Trophoblast cell (in vitro differentiated cells and primary cell): ENCODE results near the gene CNIH1.
"Not testable (repeated sequence)": the region's sequence is repeated elsewhere in the genome, so short reads cannot be mapped to it uniquely, and the experiment has no call there.

Experiments used
- DNase-seq, 2 donors: peaks; one replicate each; pipeline ENCODE4 v3.0.0-alpha.2; 2016
- H2AFZ ChIP-seq: 2 replicates; pipeline ENCODE4 v1.6.1; 2013; ENCODE audit warnings: low read length, moderate library complexity, mild to moderate bottlenecking; ENCODE audit not compliant: insufficient read depth, poor library complexity
- H2AK5ac ChIP-seq: 2 replicates; pipeline ENCODE4 v1.6.1; 2013; ENCODE audit warnings: mild to moderate bottlenecking, low read length
- H2BK120ac ChIP-seq: 2 replicates; pipeline ENCODE4 v1.6.1; 2013; ENCODE audit warnings: low read length, mild to moderate bottlenecking, moderate library complexity; ENCODE audit not compliant: insufficient read depth, poor library complexity
- H2BK12ac ChIP-seq: 2 replicates; pipeline ENCODE4 v1.6.1; 2013; ENCODE audit warnings: mild to moderate bottlenecking, low read length, moderate library complexity
- H2BK5ac ChIP-seq: 2 replicates; pipeline ENCODE4 v1.6.1; 2013; ENCODE audit warnings: low read length, low read depth, moderate library complexity, mild to moderate bottlenecking; ENCODE audit not compliant: poor library complexity
- H3K14ac ChIP-seq: 2 replicates; pipeline ENCODE4 v1.6.1; 2013; ENCODE audit warnings: mild to moderate bottlenecking, low read length
- H3K18ac ChIP-seq: 2 replicates; pipeline ENCODE4 v1.6.1; 2013; ENCODE audit warnings: mild to moderate bottlenecking, low read length
- H3K23ac ChIP-seq: 2 replicates; pipeline ENCODE4 v1.6.1; 2013; ENCODE audit warnings: low read length
- H3K27ac ChIP-seq: 2 replicates; pipeline ENCODE4 v1.5.1; 2013; ENCODE audit warnings: low read depth, mild to moderate bottlenecking, inconsistent platforms, low read length, moderate library complexity
- H3K27me3 ChIP-seq: 2 replicates; pipeline ENCODE4 v1.6.1; 2013; ENCODE audit warnings: inconsistent platforms, mild to moderate bottlenecking, low read length, moderate library complexity; ENCODE audit not compliant: insufficient read depth
- H3K36me3 ChIP-seq, 2 experiments: 1 replicate in 1 of 2; 2 replicates in 1 of 2; pipeline ENCODE4 v1.6.1; 2013; ENCODE audit warnings: low read length in 2 of 2, mild to moderate bottlenecking in 2 of 2, moderate library complexity in 1 of 2; ENCODE audit not compliant: insufficient read depth in 2 of 2, control insufficient read depth in 1 of 2
- H3K4ac ChIP-seq: 2 replicates; pipeline ENCODE4 v1.6.1; 2013; ENCODE audit warnings: low read depth, mild to moderate bottlenecking, low read length, moderate library complexity
- H3K4me1 ChIP-seq, 2 experiments: 1 replicate in 1 of 2; 2 replicates in 1 of 2; pipeline ENCODE4 v1.6.1; 2013; ENCODE audit warnings: low read length in 2 of 2, mild to moderate bottlenecking in 2 of 2, moderate library complexity in 1 of 2; ENCODE audit not compliant: insufficient read depth in 2 of 2, control insufficient read depth in 1 of 2
- H3K4me2 ChIP-seq: 2 replicates; pipeline ENCODE4 v1.6.1; 2013; ENCODE audit warnings: inconsistent platforms, mild to moderate bottlenecking, low read length, moderate library complexity
- H3K4me3 ChIP-seq: 2 replicates; pipeline ENCODE4 v1.5.1; 2013; ENCODE audit warnings: mild to moderate bottlenecking, low read depth, low read length, inconsistent platforms
- H3K79me1 ChIP-seq: one replicate; pipeline ENCODE4 v1.6.1; 2013; ENCODE audit warnings: low read length
- H3K79me2 ChIP-seq: 2 replicates; pipeline ENCODE4 v1.6.1; 2013; ENCODE audit warnings: low read length, mild to moderate bottlenecking; ENCODE audit not compliant: control insufficient read depth, insufficient read depth, poor library complexity
- H3K9ac ChIP-seq: 2 replicates; pipeline ENCODE4 v1.6.1; 2013; ENCODE audit warnings: mild to moderate bottlenecking, low read length
- H3K9me3 ChIP-seq: 2 replicates; pipeline ENCODE4 v1.6.1; 2013; ENCODE audit warnings: low read depth, mild to moderate bottlenecking, control low read depth, inconsistent platforms, low read length; ENCODE audit not compliant: insufficient read depth
- H4K12ac ChIP-seq: 2 replicates; pipeline ENCODE4 v1.6.1; 2013; ENCODE audit warnings: low read depth, mild to moderate bottlenecking, low read length, moderate library complexity
- H4K8ac ChIP-seq: 2 replicates; pipeline ENCODE4 v1.6.1; 2013; ENCODE audit warnings: low read depth, mild to moderate bottlenecking, low read length, moderate library complexity
- H4K91ac ChIP-seq: one replicate; pipeline ENCODE4 v1.6.1; 2013; ENCODE audit warnings: low read depth, mild to moderate bottlenecking, low read length, moderate library complexity
- WGBS: extraction: QIAGEN DNeasy Blood & Tissue Kit; methylation state at CpG from one replicate; pipeline ENCODE4 v1.1.7; 2013; ENCODE audit warnings: missing lambda C conversion rate; ENCODE audit not compliant: insufficient read length, insufficient coverage; ENCODE audit errors: extremely low coverage; 5-methylcytosine and 5-hydroxymethylcytosine counted together

Gene CNIH1

DNA sequence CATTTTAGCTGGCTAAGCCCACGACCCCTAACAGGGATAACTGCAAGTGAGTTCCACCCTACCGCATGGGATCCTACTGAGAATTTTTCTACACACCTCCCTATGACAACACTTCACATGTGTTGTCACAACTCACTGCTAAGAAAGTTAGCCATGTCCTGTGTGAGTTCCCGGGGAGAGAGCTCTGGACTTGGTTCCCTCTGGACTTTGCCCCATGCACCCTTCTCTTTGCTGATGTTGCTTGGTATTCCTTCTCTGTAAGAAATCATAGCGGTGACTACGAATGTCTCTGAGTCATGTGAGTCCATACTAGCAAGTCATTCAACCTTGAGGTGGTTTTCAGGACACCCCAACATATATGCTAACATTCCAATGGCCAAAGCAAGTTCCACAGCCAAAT lies 53.8 kb downstream of the CNIH1 start:
- no peaks in the 10 kb centered on the region for H3K36me3 ChIP-seq
- no peak overlapping the region for H3K18ac ChIP-seq
- no peak overlapping the region for H3K23ac ChIP-seq
- no peaks in the 10 kb centered on the region for H3K79me1 ChIP-seq
- WGBS, result no CpG with 5 or more reads among the region's 5 CpGs
- no peaks in the 10 kb centered on the region for H3K9me3 ChIP-seq
- no peak overlapping the region for H2BK5ac ChIP-seq
- no peak overlapping the region for H4K12ac ChIP-seq
- H3K4me1 ChIP-seq, result no peaks in the 10 kb centered on the region
- no peak overlapping the region for H4K8ac ChIP-seq
- DNase-seq, result no peak
- no peaks in the 10 kb centered on the region for H3K79me2 ChIP-seq
- no peak overlapping the region for H3K4me2 ChIP-seq
- no peak overlapping the region for H2BK12ac ChIP-seq
- no peak overlapping the region for H3K4me3 ChIP-seq
- no peak overlapping the region for H3K4ac ChIP-seq
- no peak overlapping the region for H3K14ac ChIP-seq
- no peak overlapping the region for H2AK5ac ChIP-seq
- no peaks in the 10 kb centered on the region for H3K27me3 ChIP-seq
- no peak overlapping the region for H2BK120ac ChIP-seq
- H3K9ac ChIP-seq, result no peak overlapping the region
- no peak overlapping the region for H4K91ac ChIP-seq
- H2AFZ ChIP-seq, result no peak overlapping the region
- no peak overlapping the region for H3K27ac ChIP-seq

- Histone ChIP-seq H4K8ac (no peak overlapping the region), H3K4me3 (no peak overlapping the region), H3K36me3 (no peaks in the 10 kb centered on the region), H3K9ac (no peak overlapping the region), H3K4me2 (no peak overlapping the region), H2AK5ac (no peak overlapping the region), H3K27ac (no peak overlapping the region), H3K23ac (no peak overlapping the region), H3K18ac (no peak overlapping the region), H3K27me3 (no peaks in the 10 kb centered on the region), H3K79me2 (no peaks in the 10 kb centered on the region), H4K91ac (no peak overlapping the region), H2BK120ac (no peak overlapping the region), H3K79me1 (no peaks in the 10 kb centered on the region), H3K4ac (no peak overlapping the region), H2BK5ac (no peak overlapping the region), H2AFZ (no peak overlapping the region), H3K9me3 (no peaks in the 10 kb centered on the region), H2BK12ac (no peak overlapping the region), H4K12ac (no peak overlapping the region), H3K14ac (no peak overlapping the region), H3K4me1 (no peaks in the 10 kb centered on the region)
- DNase-seq, result no peak
- WGBS, result no CpG with 5 or more reads among the region's 4 CpGs
Observed at GRCh38 chr14:54385556-54385955, 55.6 kb downstream of the CNIH1 start.

DNA sequence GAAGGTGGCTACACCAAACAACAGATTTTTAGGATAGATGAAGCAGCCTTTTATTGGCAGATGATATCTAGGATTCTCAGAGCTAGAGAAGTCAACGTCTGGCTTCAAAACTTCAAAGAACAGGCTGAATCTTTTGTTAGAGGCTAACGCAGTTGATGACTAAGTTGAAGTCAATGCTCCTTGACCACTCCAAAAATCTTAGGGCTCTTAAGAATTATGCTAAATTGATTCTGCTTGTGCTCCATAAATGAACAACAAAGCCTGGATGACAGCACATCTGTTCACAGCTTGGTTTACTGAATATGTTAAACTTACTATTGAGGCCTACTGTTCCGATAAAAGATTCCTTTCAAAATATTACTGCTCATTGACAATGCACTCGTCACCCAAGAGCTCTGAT lies 57.3 kb downstream of the CNIH1 start:
- Histone ChIP-seq H4K12ac (no peak overlapping the region), H3K9ac (no peak overlapping the region), H2BK120ac (no peak overlapping the region), H3K79me1 (no peaks in the 10 kb centered on the region), H3K27me3 (no peaks in the 10 kb centered on the region), H3K4me1 (no peaks in the 10 kb centered on the region), H3K4me3 (no peak overlapping the region), H2AFZ (no peak overlapping the region), H4K8ac (no peak overlapping the region), H3K14ac (no peak overlapping the region), H3K18ac (no peak overlapping the region), H3K4me2 (no peak overlapping the region), H2BK12ac (no peak overlapping the region), H2AK5ac (no peak overlapping the region), H2BK5ac (no peak overlapping the region), H3K36me3 (no peaks in the 10 kb centered on the region), H3K79me2 (no peaks in the 10 kb centered on the region), H3K9me3 (no peaks in the 10 kb centered on the region), H4K91ac (no peak overlapping the region), H3K23ac (no peak overlapping the region), H3K4ac (no peak overlapping the region), H3K27ac (no peak overlapping the region)
- peak in 1 of 2 donors; percentile 9 for DNase-seq
- no CpG with 5 or more reads among the region's 4 CpGs for WGBS

- H3K27ac ChIP-seq, result no peak overlapping the region
- H2BK120ac ChIP-seq, result no peak overlapping the region
- H3K9ac ChIP-seq, result no peak overlapping the region
- H4K91ac ChIP-seq, result no peak overlapping the region
- H3K23ac ChIP-seq, result no peak overlapping the region
- H2BK5ac ChIP-seq, result no peak overlapping the region
- no peak overlapping the region for H4K8ac ChIP-seq
- no peak overlapping the region for H2BK12ac ChIP-seq
- H3K4me2 ChIP-seq, result no peak overlapping the region
- H4K12ac ChIP-seq, result no peak overlapping the region
- H3K4me3 ChIP-seq, result no peak overlapping the region
- no peaks in the 10 kb centered on the region for H3K36me3 ChIP-seq
- H3K9me3 ChIP-seq, result no peaks in the 10 kb centered on the region
- no peaks in the 10 kb centered on the region for H3K4me1 ChIP-seq
- H3K4ac ChIP-seq, result no peak overlapping the region
- DNase-seq, result no peak
- no peaks in the 10 kb centered on the region for H3K79me2 ChIP-seq
- no peaks in the 10 kb centered on the region for H3K27me3 ChIP-seq
- no peak overlapping the region for H3K18ac ChIP-seq
- H3K79me1 ChIP-seq, result no peaks in the 10 kb centered on the region
- H2AK5ac ChIP-seq, result no peak overlapping the region
- no peak overlapping the region for H2AFZ ChIP-seq
- no peak overlapping the region for H3K14ac ChIP-seq
Observed at GRCh38 chr14:54381821-54382220, 59.4 kb downstream of the CNIH1 start.

GRCh38 chr14:54380558-54380957 lies 60.6 kb downstream of the CNIH1 start:
- H3K79me1 ChIP-seq, H4K91ac ChIP-seq, H2BK12ac ChIP-seq, H3K4me3 ChIP-seq, H3K27ac ChIP-seq, H2AFZ ChIP-seq, H2BK120ac ChIP-seq, H3K23ac ChIP-seq, H3K36me3 ChIP-seq, DNase-seq, H2AK5ac ChIP-seq, H3K9ac ChIP-seq, H3K18ac ChIP-seq, H2BK5ac ChIP-seq, H4K12ac ChIP-seq, H3K79me2 ChIP-seq, H3K14ac ChIP-seq, H4K8ac ChIP-seq, H3K4me2 ChIP-seq, H3K4ac ChIP-seq, H3K4me1 ChIP-seq, H3K27me3 ChIP-seq, H3K9me3 ChIP-seq: not testable (repeated sequence)
- no CpG with 5 or more reads among the region's 3 CpGs for WGBS
